Pancreas (tissue), 10 donors: ENCODE measurements around the gene CAMKMT. TPM values are rescaled to one million over a fixed set of nuclear protein-coding genes. Genes with fewer than 3 reads are reported as not detected.

Experiments
- ATAC-seq, 4 donors: fragments of 200-7000 bp; cut with Tn5 transposase; one replicate each; pipeline versions ENCODE4 v1.8.0 to v1.9.1; 2020; ENCODE audit warnings: mild to moderate bottlenecking in 4 of 4, moderate library complexity in 4 of 4
- DNase-seq, 6 donors: peaks; one replicate each; pipeline ENCODE4 v3.0.0-alpha.2; 2020
- FAIRE-seq: peaks from 2 replicates; lab custom pipeline; 2012; peaks lifted over from hg19 to GRCh38; lab: Jason Lieb, UNC
- H3K27ac ChIP-seq, 4 donors: fragments of 200-600 bp; sonication (generic); 1 replicate in 3 of 4; 2 replicates in 1 of 4; pipeline versions ENCODE4 v1.5.0 to v1.8.0; 2020
- H3K27me3 ChIP-seq, 4 donors: fragments of 200-600 bp; one replicate each; pipeline ENCODE4 v1.8.0; 2021
- H3K36me3 ChIP-seq, 3 donors: fragments of 200-600 bp; sonication (generic) in 1 of 3; one replicate each; pipeline versions ENCODE4 v1.5.0 to v1.8.0; 2020 to 2021
- H3K4me1 ChIP-seq, 3 donors: fragments of 200-600 bp; one replicate each; pipeline ENCODE4 v1.8.0; 2021
- H3K4me3 ChIP-seq, 4 donors: fragments of 200-600 bp; sonication (generic) in 2 of 4; one replicate each; pipeline versions ENCODE4 v1.5.0 to v1.8.0; 2020 to 2021
- H3K9me3 ChIP-seq, 4 donors: fragments of 200-600 bp; one replicate each; pipeline ENCODE4 v1.8.0; 2021
- CTCF ChIP-seq, 4 donors: fragments of 200-600 bp; sonication (generic) in 3 of 4; IDR thresholded peaks; one replicate each; pipeline versions ENCODE4 v1.5.0 to v1.8.0; 2021; ENCODE audit warnings: antibody characterized with exemption in 4 of 4
- WGBS, 2 donors: extraction: QIAGEN DNeasy Blood & Tissue Kit; methylation state at CpG; one replicate each; pipeline ENCODE4 v1.1.7; 2013; 5-methylcytosine and 5-hydroxymethylcytosine counted together
- intact Hi-C, 3 donors: fragments of 100-400 bp; cut with DNase I; formaldehyde crosslinking; loops; one replicate each; pipeline versions ENCODE4 v1.11.1 to v1.14.2; 2022
- polyA plus RNA-seq, 2 donors: library from polyadenylated mRNA; stranded (reverse); fragments of 200-250 nt; gene quantifications; one replicate each; pipeline ENCODE4 v1.2.3, GENCODE V29; 2013
- total RNA-seq, 6 donors: library from RNA; stranded (reverse); fragmentation: NEBNext Ultra II Directional in 4 of 6; extraction: Animal tissue kit (Norgen Biotek cat#: 25700) in 4 of 6; gene quantifications; one replicate each; pipeline versions ENCODE4 v1.2.1 to v1.2.4, GENCODE V29; 2021 to 2023
- donor health status: healthy with polysubstance abuse.
- donor health status: DM: no; HTN: no; CAD: no; lungs with moderate emphysema.
- donor health status: DM: no; HTN: no; CAD: no.
- donor health status: control.
- donor health status: control.
- donor health status: Bipolar disorder and iron deficiency.
- donor health status: DM: yes; HTN: yes; CAD: no.
- donor health status: DM: no; HTN: no; CAD: no.
- donor health status: DM: no; HTN: no; CAD: no.
- donor health status: DM: yes; HTN: yes; CAD: no.

Gene CAMKMT
- total and polyA plus RNA-seq, 8 donors: 4.6 to 11.9 (median 8.3) TPM

GRCh38 chr2:44639399-44639798 lies 277.7 kb downstream of the CAMKMT start:
- Histone ChIP-seq H3K4me1 (no peaks in the 10 kb centered on the region), H3K27ac (no peak overlapping the region), H3K4me3 (no peak overlapping the region), H3K9me3 (no peaks in the 10 kb centered on the region), H3K36me3 (no peaks in the 10 kb centered on the region), H3K27me3 (no peaks in the 10 kb centered on the region)
- intact Hi-C loops: no loop called here
- no peak for TF ChIP-seq CTCF (IDR thresholded peaks at IDR 0.05)
- 97% methylated on average over 2 of the region's 2 CpGs for WGBS, 2 donors
- ATAC-seq (no peak), DNase-seq (no peak), FAIRE-seq (no peak)

GRCh38 chr2:44642123-44642857 lies 280.5 kb downstream of the CAMKMT start:
- no peaks in the 10 kb centered on the region for H3K36me3 ChIP-seq
- intact Hi-C loops: no loop called here
- H3K9me3 ChIP-seq: no peaks in the 10 kb centered on the region
- H3K4me1 ChIP-seq: no peaks in the 10 kb centered on the region
- DNase-seq: no peak
- WGBS, 2 donors: 82 to 90% methylated on average over 3 of the region's 3 CpGs
- no peak for FAIRE-seq
- no peak overlapping the region for H3K4me3 ChIP-seq
- no peak for TF ChIP-seq CTCF (IDR thresholded peaks at IDR 0.05)
- no peaks in the 10 kb centered on the region for H3K27me3 ChIP-seq
- no peak overlapping the region for H3K27ac ChIP-seq
- ATAC-seq: no peak

GRCh38 chr2:44645937-44646336 lies 284.2 kb downstream of the CAMKMT start:
- Histone ChIP-seq H3K9me3 (no peaks in the 10 kb centered on the region), H3K27ac (no peak overlapping the region), H3K36me3 (no peaks in the 10 kb centered on the region), H3K27me3 (no peaks in the 10 kb centered on the region), H3K4me3 (no peak overlapping the region), H3K4me1 (no peaks in the 10 kb centered on the region)
- no peak for DNase-seq
- intact Hi-C loops: no loop called here
- no peak for TF ChIP-seq CTCF (IDR thresholded peaks at IDR 0.05)
- 49 to 63% methylated on average over 2 of the region's 2 CpGs for WGBS, 2 donors
- no peak for ATAC-seq
- no peak for FAIRE-seq

DNA sequence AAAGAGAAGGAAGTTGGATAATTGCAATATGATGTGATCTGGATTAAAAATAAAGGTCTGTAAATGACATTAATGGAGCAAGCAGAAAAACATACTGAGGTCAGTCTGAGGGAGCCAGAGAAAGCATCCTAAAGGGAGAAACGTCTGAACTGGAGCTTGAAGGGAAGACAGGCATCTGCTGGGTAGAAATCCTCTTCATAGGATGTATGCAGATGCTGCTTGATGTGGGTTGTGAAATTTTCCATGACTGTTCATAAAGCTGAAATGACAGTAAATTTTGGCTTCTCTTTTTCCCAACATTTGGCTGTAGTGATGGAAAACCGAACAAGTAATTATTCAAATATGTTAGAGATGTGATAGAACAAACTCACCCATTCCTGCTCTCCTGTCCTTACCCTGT lies 287.6 kb downstream of the CAMKMT start:
- 82 to 88% methylated on average over 2 of the region's 2 CpGs for WGBS, 2 donors
- intact Hi-C loops: no loop called here
- Histone ChIP-seq H3K4me1 (no peaks in the 10 kb centered on the region), H3K9me3 (no peaks in the 10 kb centered on the region), H3K36me3 (no peaks in the 10 kb centered on the region), H3K27ac (no peak overlapping the region), H3K4me3 (no peak overlapping the region), H3K27me3 (no peaks in the 10 kb centered on the region)
- DNase-seq: no peak
- no peak for TF ChIP-seq CTCF (IDR thresholded peaks at IDR 0.05)
- FAIRE-seq: no peak
- ATAC-seq: no peak

GRCh38 chr2:44650796-44651195 lies 289.0 kb downstream of the CAMKMT start:
- H3K4me3 ChIP-seq: no peak overlapping the region
- DNase-seq (no peak), FAIRE-seq (no peak), ATAC-seq (no peak)
- H3K9me3 ChIP-seq: no peaks in the 10 kb centered on the region
- intact Hi-C loops: no loop called here
- no peak overlapping the region for H3K27ac ChIP-seq
- no peaks in the 10 kb centered on the region for H3K27me3 ChIP-seq
- H3K4me1 ChIP-seq: no peaks in the 10 kb centered on the region
- H3K36me3 ChIP-seq: no peaks in the 10 kb centered on the region
- TF ChIP-seq CTCF (IDR thresholded peaks at IDR 0.05): no peak
- 80 to 91% methylated on average over 1 of the region's 1 CpG for WGBS, 2 donors
